Keratinocyte (primary cell): ENCODE data around the gene PDZD11.

Source experiments
- CTCF ChIP-seq, 3 experiments: IDR thresholded peaks in 1 of 3; conservative IDR thresholded peaks in 1 of 3; optimal IDR thresholded peaks in 1 of 3; 2 replicates in 2 of 3; 3 replicates in 1 of 3; pipeline versions ENCODE3 to v1.5.1; 2011; ENCODE audit warnings: low read length in 3 of 3, mild to moderate bottlenecking in 3 of 3, moderate library complexity in 2 of 3, control low read depth in 1 of 3, inconsistent platforms in 1 of 3; ENCODE audit not compliant: insufficient read depth in 2 of 3; ENCODE audit errors: extremely low read depth in 1 of 3
- EZH2 ChIP-seq: IDR thresholded peaks from one replicate; pipeline ENCODE4 v1.6.1; 2012; ENCODE audit warnings: inconsistent platforms, mild to moderate bottlenecking, low read length, moderate library complexity

GRCh38 chrX:70257423-70258288 is 32.1 kb downstream of the PDZD11 start:
- TF ChIP-seq EZH2 (no peak), CTCF (optimal IDR thresholded peaks at IDR 0.05 in 1 of 3, IDR thresholded peaks at IDR 0.05 in 1 of 3, conservative IDR thresholded peaks at IDR 0.05 in 1 of 3; ENCODE audit: extremely low read depth in 1 of 3, insufficient read depth in 2 of 3, low read length in 3 of 3) (no peak)
